Iris pigment epithelial cell (primary cell): ENCODE measurements around the gene FUT1.

Source experiments
- DNase-seq: peaks from one replicate; pipeline ENCODE4 v3.0.0-alpha.2; 2011; ENCODE audit warnings: low read depth

Gene FUT1

DNA sequence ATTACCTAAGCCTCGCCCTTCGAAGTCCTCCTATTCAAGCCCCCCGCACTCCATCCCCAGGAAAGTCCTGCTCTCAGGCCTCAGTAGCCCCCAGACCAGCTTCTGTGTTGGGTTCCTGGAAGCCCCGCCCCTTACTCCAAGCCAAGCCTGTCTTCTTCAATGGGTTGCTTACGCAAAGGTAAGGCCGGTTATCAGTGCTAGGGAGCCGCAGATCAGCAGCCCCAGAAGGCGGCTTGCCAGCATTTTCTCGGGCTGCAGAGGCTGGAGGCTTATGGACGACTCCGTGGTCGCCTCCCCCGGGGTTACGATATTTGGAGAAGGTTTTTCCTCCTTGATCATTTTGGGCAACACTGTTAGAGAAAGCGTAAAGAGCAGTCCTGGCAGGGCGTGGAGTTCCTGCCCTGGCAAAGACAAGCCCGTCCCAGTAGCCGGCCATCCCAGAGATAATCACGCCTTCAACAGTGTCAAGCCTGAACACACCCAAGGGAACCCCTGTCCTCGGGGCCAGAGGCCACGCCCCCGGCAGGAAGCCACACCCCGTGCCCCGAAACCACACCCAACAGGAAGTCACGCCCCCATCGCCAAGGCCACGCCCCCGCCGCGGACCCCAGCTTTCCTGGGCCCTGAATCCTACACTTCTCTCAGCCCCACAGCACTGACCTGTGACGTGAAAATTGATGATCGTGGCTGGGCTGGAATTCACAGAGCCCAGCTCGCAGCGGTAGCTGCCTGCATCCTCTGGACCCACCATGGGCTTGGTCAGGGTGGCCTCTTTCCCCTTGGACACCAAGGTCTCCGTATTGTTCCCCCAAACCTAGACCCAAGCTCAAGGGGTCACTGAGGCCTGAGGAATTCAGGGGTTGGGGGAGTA lies 11.1 kb downstream of the FUT1 start:
- no peak for DNase-seq

DNA sequence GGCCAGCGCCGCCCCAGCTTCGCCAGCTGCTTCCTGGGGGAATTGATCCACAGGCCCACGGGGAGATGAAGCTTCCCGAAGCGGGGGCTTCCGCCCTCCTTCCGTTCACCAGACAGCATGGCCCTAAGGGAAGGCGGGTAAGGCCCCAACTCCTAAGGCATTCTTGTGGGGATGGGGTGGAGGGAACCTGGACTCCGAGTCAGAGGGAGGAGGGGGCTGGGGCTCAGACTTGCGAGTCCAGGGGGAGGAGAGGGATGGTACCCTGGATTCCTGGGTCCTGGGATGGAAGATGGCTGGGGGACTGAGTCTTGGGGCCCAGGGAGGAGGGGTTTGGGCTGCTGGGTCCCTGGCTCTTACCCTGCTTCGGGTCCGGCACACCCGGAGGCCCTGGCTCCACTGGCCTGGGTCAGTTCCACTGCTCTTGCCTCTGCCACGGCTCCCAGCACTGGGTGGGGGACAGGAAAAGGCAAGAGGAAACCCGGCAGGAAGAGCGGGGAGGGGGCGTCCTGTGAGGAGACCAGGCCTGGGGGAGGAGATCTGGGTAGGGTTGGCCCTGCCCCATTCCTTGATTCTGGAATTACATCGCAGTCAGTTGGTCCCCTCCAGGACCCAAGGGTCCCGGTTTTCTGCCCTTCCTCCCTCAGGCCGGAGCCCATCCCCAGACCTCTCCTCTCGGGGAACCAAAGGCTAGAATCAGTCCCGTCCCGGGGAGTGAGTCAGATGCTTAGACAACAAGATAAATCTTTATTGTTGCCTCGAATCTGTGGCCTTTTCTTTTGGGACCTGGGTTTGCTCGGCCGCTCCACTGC lies 12.1 kb downstream of the FUT1 start, which contains the start of gene RASIP1:
Gene RASIP1, minus strand, starts transcription at position 447 of the 809 bp plus-strand sequence. Its CDS starts 328 bp downstream, at position 119.
- no peak for DNase-seq

DNA sequence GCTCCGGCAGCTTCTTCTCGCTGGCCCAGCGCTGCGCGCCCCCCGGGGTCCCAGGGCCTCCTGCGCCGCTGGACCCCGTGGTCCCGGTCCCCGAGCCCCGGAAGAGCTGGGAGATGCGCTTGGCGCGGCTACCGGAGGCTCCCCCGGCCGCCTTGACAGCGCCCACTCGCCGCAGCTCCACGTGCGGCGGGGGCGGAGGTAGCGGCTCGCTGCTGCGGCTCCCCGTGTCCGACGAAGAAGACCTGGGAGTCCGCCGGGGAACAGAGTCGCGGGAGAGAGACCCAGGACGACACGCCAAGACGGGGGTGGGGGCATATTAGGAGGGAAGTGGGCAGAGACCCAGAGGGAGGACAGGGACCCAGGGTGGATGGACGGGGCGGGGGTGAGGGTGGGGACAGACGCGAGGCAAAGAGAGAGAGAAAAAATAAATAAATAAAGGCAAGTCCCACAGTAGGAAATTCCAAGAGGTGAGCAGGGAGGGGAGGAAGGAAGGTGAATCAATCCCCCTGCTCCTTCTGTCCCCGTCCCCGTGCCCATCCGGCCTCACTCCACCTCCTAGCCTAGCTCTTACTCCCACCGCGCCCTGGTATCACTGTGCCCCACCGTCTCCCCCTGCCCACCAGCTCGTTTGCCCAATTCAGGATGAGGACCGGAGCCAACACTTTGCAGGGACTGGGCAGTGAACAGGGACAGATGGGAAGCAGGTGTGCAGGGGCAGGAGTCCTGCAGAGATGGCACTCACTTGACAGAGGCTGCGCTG lies 12.9 kb downstream of the FUT1 start:
- no peak for DNase-seq

DNA sequence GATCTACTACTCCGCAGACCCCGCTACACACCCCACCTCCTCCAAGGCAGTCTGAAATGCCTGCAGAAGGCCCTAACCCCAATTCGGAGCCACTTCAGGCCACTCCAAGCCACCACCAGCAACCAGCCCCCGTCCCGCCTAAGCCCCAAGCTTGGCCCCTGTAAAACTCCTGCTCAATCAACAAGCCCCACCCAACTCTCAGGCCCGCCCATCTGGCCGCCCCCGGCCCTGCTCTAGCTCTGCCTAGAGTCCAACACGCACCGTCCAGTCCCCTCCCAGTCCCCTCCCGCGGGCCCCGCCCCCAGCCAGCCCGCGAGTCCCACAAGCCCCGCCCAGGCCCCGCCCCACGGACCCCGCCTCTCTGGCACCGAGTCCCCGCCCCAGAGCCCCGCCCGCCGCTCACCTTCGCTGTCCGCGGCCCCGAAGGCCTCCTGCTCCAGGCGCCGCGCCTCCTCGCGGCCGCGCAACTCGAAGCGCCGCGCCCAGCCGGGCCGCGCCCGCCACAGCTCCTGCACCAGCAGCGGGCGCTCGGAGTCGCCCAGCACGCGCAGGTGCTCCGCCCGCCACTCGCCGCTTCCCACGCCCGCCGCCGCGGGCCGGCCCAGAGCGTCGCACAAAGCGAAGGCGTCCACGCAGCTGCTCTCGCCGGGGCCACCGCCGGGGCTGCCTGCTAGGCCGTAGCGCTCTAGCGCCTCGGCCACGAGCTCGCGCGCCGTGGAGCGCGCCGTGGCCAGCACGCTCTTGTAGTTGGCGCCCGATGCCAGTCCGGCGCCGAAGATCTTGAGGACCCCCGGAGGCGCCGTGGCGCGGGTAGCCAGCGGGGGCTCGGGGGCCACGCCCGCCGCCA lies 13.7 kb downstream of the FUT1 start:
- peak; percentile 81 for DNase-seq

DNA sequence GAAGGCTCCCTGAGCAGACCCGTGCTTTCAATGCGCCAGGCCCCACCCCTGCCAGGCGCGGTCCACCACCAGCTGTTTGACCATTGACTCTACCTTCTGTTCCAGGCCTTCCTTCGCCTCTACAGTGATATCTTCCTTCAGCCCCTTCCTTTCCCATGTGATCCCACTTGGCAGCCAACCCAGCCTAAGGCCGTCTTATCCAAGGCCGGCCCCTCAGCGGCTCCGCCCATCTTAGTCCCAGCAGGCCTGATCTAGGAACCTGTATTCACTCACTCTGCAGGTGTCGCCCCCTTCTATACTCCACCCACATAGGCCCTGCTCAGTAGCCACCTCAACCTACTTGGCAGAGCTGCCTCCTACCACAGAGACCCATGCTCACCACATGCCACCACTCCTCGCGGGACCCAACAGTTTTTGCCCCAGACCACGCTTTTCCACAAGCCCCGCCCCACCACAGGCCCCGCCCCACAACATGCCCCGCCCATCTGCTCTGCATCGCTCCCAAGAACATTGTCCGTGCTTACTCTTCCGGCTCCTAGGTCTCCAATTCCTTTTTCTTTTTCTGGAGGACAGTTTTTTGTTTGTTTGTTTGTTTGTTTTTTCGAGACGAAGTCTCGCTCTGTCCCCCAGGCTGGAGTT lies 15.0 kb downstream of the FUT1 start:
- no peak for DNase-seq

DNA sequence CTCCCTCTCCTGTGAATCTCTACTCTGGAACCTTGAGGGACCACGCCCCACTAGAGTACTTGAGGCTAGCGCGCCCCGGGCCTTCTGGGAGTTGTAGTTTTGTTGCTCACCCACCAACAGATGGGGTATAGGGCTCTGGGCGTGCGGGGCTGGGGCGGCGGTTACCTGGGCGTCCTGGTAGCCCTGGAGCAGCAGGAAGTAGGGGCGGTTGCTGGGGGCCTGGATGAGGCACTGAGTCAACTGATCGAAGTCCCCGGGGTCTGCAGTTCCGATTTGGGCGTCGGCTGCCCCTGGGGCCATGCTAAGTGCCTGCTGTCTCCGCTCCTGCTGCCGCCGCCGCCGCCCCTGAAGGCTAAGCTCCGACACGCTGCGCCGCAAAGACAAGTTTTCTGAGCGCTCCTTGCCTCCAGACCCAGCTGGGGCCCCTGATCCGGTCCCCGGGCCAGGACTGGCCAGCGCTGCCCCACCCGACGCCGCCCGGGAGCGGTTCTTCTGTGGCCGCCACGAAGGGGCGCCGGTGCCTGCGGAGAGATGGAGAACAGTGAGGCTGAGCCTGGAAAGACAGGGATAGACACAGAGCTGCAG lies 17.3 kb downstream of the FUT1 start:
- peak; percentile 58 for DNase-seq

DNA sequence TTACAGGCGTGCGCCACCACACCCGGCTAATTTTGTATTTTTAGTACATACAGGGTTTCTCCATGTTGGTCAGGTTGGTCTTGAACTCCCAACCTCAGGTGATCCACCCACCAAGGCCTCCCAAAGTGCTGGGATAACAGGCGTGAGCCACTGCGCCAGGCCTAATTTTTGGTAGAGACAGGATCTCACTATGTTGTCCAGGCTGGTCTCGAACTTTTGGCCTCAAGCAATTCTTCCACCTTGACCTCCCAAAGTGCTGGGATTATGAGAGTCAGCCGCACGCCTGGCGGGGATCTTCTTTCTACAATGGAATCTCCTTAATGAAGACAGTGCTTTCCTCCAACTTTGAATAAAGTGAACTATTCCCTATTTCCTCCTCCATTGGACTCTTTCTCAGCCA lies 17.8 kb downstream of the FUT1 start:
- no peak for DNase-seq

DNA sequence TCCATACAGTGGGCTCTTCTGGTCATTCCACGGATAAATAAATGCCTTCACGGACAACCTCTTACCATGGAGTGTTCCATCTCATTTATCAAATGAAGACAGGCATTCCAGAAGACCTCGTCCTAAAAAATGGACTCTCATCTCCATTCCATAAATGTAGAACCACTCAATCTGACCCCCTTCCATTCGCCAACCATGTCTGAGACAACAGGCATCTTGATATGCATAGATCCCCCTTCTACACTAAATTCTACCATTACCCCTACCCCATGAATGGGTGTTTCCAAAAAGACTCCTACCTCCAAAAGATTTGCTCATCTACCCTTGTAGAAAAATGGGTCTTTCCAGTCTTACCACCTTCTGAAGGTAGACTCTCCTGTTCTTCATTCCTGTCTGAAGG lies 21.0 kb downstream of the FUT1 start:
- no peak for DNase-seq

DNA sequence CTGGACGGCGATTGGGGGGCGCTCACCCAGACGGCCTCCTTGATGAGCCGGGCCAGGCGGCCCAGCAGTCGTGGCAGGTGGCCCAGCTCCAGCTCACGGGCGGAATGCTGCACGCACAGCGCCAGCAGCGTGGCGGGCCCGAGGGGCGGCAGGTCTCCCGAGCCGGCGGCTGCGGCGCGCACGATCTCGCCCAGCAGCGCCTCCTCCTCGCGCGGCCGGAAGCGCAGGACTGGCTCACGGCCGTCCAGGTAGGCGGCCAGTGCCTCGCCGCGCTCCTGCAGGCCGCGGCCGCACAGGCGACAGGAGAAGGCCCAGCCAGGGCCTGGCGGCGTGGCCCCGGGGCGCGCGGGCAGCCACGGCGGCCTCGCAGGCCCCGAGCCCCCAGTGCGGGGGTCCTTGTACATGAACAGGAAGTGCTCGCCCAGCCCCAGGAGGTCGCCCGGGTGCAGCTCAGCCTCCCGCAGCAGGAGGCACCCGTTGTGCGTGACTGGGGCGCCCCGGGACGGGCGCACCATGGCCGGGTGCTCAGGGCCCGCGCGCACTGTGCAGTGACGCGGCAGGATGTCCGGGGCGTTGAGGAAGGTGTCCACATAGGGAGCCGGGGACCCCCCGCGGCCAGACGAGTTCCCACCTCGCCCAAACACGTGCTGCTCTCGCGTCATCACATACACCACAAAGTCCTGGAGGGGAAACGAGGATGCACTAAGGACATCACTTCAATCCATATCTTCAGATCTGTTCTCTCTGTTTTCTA lies 23.4 kb downstream of the FUT1 start:
- DNase-seq, result no peak

DNA sequence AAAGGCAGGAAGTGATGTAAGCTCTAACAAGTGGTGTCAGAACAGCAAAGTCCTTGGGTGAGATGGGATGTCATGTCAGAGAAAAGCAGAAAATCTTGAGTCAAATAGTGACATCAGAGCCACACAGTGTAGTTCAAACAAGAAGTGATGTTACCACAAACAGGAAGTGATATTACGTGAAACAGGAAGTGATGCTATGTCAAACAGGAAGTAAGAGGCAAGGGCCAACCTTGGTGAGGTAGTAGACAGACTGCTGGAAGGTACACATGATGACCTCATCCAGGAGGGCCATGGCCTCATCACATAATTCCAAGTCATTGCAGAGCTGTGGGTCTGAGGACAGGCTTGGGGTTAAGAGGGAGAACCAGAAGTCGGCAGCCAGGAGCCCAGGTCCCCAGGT lies 25.9 kb downstream of the FUT1 start:
- no peak for DNase-seq

DNA sequence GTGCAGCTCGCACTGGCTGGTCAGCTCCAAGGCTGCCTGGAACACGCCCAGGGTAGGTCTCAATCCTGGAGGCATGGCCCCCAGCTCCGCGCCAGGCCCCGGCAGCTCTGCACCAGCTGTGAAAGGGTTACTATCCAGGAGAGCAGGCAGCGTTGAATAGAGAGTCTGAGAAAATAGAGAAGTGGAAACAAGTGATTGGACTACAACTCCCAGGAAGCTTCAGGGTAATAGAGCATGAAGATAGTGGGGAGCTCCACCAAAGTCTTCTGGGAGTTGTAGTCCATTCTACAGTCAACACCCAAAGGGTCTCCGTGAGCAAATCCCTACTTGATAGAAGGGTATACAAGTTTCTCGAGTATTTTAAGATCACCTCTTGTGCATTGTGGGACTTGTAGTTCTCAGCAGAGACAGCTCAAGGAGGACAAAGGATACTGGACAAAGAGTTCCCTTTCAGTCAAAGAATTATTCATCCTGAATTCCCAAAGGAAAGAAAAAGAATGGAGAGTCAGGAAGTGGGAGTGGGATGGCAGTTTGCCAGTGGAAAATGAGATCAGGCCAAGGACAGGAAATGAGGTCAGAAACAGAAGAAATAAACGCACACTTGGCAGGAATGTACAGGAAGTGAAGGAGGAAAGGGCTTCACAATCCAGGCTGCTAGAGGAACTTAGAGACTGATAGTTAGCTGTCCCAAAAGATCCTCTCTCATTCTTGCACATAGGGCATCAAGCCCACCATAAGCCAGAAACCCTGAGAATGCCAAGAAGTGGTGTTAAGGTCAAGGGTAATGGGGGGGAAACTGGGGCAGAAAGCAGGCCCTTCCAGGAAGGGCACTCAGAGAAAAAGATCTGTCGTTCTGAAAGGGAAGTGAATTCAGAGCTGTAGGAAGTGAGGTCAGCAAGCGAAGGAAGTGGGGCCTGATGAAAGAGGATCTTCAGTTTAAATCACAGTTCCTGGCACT lies 27.4 kb downstream of the FUT1 start:
- peak; percentile 83 for DNase-seq

DNA sequence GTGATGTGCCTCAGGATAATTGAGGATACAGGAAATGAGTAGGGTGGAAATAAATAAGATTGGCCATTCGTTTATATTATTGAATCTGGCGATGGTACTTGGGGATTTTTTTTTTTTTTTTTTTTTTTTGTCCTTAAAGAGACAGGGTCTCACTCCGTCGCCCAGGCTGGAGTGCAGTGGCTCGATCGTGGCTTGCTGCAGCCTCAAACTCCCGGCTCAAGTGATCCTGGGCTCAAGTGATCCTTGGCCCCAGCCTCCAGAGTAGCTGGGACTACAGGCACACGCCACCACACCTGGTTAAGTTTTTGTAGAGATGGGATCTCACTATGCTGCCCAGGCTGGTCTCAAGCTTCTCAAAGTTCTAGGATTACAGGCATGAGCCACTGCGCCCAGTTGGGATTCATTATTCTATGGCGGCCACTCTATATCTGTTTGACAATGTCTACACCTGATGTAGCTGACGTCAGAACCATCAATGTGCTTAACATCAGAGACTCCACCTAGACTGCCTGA lies 30.2 kb downstream of the FUT1 start:
- DNase-seq, result no peak

DNA sequence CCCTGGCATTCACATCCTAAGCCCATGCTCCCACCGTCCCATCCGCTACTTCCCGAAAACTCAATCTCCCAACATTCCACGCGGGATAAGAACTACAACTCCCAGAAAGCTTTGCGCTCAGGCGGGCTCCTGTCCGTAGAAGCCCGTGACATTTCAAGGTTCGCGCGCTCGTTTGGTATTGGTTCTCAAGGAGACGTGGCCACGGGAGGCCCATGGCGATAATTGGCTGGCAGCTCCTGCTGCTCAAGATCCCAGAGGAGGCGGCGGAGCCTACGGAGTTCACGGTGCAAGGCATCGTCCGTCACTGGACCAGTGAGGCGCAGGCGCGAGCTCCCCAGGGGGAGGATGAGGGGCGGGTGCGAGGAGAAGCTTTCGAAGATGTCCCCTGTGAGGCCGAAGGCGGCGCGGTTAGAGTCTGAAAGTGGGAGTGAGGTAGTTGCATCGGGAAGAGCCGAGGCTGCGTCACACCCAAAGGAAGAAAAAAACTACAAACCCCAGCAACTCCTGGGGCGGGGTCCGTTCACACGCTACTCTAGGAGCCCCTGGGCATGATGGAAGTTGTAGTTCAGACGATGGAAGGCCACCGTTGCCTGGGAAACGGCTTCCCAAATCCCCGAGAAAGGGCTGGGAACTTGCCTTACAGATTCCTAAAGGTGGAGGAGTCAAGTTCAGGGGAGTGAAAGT lies 31.7 kb downstream of the FUT1 start:
- DNase-seq, result peak; percentile 100

DNA sequence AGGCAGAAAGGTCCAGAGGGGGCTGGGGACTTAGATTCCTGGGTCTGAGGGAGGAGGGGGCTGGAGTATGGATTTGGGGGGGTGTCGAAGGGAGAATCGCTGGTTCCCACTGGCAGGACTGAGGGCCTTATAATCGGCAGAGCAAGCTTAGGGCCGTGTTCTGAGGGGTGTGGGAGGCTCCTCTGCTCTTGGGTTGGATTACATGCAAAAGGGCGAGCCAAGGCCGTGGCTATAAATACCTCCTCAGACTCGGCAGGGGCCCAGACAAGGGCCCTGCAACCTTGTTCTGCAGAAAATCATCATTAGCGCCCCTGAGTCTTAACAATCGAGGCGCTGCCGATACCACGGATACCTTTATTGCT lies 32.2 kb downstream of the FUT1 start:
- DNase-seq, result no peak

DNA sequence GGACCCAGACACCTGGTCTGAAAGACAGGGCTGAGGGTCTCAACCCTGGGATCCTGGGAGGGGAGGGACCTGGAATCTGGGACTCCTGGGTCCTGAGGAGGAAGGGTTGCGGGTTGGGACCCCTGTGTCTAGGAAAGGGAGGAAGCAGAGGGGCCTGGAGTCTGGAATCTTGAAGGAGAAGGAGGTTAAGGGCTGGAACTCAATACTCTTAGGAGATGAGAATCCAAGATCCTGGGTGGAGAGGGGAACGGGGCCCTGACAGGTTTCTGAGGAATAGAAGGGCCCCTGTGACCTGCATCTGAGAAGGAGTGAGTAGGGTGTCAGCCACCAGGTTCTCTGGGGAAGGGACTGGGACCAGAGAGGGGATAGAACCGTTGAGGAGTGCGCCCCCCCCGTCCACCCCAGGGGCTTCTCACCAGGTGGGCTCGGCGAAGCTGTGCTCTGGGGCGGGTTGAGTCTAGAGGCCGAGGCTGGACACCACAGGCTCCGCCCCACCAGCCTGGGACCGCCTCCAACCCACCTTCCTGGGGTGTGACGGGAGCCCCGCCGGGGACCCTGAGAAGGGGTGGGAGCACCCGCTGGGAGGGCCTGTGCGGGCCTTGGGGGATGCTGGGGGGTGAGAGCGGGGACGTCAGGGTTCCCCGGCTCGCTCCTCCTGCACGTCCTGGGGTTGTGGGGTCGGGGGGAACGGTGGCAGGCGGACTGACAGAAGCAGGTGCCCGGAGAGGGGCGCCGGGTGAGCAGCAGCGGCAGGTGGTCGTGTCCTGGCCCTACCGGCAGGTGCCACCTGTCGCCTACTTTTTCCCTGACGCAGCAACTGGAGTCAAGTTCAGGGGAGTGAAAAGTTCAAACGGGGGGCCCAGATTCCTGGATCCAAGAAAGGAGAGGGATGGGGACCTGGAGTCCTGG lies 32.9 kb downstream of the FUT1 start, which contains the start of gene MAMSTR:
Gene MAMSTR, minus strand, starts transcription at position 463 of the 909 bp plus-strand sequence. CDS start 694 bp downstream, outside the sequence.
- DNase-seq, result no peak

DNA sequence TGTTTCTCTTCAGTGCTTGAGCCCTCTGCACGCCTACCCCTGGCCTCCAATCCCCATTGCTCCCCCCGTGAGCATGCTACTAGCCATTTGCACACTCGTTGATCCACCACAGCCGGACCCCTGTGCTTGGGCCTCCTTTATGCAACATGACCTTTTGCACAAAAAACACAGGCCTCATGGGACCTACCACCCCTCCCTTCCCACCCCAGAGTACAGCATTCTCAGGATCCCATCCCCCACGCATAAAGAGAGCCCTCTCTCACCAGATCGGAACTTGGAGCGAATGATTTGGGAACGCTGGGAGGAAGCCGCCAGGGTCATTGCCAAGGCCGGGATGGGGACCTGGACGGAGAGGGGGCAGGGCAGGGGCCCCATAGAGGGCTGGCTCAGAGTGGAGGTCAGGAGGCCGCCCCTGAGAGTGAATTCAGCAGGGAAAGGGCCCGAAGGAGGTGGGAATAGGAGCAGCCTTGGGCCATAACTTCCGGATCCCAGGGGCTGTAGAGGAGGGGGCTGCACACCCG lies 33.7 kb downstream of the FUT1 start:
- no peak for DNase-seq
